ENCODE measurements around the gene PCDHA10.

- no peak for TF ChIP-seq CTCF (IDR thresholded peaks at IDR 0.05)
- TF ChIP-seq POLR2AphosphoS5 (IDR thresholded peaks at IDR 0.05): no peak
- no peak for TF ChIP-seq POLR2A (IDR thresholded peaks at IDR 0.05)
- TF ChIP-seq EP300 (IDR thresholded peaks at IDR 0.05): no peak
Observed at GRCh38 chr5:140870221-140871201, 14.8 kb downstream of the PCDHA10 start.
